Type B pancreatic cell (in vitro differentiated cells): Measurements from ENCODE around the gene SERP2. TPM values are rescaled to one million over a fixed set of nuclear protein-coding genes. Genes with fewer than 3 reads are reported as not detected.

Source experiments
- DNase-seq: peaks from one replicate; pipeline ENCODE4 v3.0.0; 2021; ENCODE audit warnings: mixed read lengths; ENCODE audit not compliant: unreplicated experiment; ENCODE audit errors: extremely low spot score
- H3K27ac Mint-ChIP-seq: 2 replicates; pipeline ENCODE4 v1.8.0; 2021; ENCODE audit warnings: mild to moderate bottlenecking, mixed read lengths
- H3K27me3 Mint-ChIP-seq: 2 replicates; pipeline ENCODE4 v1.8.0; 2021; ENCODE audit warnings: mixed read lengths
- H3K36me3 Mint-ChIP-seq: 2 replicates; pipeline ENCODE4 v1.8.0; 2021; ENCODE audit warnings: mixed read lengths
- H3K4me1 Mint-ChIP-seq: one replicate; pipeline ENCODE4 v1.8.0; 2021; ENCODE audit warnings: mixed read lengths; ENCODE audit not compliant: unreplicated experiment
- H3K4me3 Mint-ChIP-seq: 2 replicates; pipeline ENCODE4 v1.8.0; 2021; ENCODE audit warnings: mild to moderate bottlenecking, mixed read lengths
- H3K9me3 Mint-ChIP-seq: 2 replicates; pipeline ENCODE4 v1.8.0; 2021; ENCODE audit warnings: mixed read lengths
- total RNA-seq: library from RNA; stranded (reverse); gene quantifications from 2 replicates; pipeline ENCODE4 v1.2.1, GENCODE V29; 2021; ENCODE audit warnings: low replicate concordance
- TF ChIP-seq, protein P1 (sequence below): fragments of 200-600 bp; sonication (generic); conservative IDR thresholded peaks from 2 replicates; pipeline ENCODE4 v1.5.0; 2021; ENCODE audit warnings: antibody characterized with exemption, mild to moderate bottlenecking

Gene SERP2
- total RNA-seq, 1 donor from 2014 or later: 6.1 TPM

DNA sequence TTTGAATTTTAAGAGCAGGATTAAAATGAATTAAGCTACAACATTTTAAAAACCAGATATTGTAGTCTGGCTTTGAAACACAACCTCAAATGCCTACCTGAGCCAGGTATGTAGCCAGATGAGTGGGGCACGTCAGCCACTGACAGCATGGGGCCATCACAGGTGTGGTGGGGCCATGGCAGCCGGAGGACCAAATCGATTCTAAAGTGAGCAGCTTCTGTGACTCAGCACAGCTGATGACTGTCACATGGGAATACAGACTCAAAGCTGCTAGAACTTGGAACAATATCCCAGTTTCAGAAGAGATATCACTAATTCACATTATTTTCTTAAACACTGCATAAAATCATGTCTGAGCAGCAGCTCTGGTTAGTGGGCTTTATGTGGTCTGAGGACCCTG, 52.8 kb downstream of the SERP2 start:
- Mint-ChIP-seq H3K36me3 (no peaks in the 10 kb centered on the region), H3K4me3 (no peak overlapping the region)
- DNase-seq: no peak

DNA sequence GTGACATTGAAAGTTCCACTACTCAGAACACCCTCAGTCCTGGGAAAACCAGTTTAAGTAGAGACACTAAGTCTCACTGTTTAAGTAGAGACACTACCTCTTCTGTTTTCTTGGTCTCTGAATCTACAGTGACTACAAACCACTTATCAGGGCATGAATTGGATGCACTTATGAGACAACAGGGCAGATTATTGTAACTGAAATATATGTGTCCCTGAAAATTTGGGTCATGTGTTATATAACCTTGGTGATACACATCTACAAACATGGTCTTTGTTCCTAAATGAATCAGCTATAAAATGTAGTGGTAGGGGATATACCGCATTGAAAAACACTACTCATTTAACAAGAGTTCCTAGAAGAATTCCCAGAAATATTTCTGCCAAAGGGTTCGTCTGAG, 55.7 kb downstream of the SERP2 start:
- DNase-seq: no peak
- H3K9me3 Mint-ChIP-seq: no peaks in the 10 kb centered on the region
- H3K27ac Mint-ChIP-seq: no peak overlapping the region
- peaks cover 31% of the 10 kb centered on the region for H3K4me1 Mint-ChIP-seq
- H3K4me3 Mint-ChIP-seq: no peak overlapping the region
- H3K36me3 Mint-ChIP-seq: peaks cover 12% of the 10 kb centered on the region
- TF ChIP-seq, protein P1, sequence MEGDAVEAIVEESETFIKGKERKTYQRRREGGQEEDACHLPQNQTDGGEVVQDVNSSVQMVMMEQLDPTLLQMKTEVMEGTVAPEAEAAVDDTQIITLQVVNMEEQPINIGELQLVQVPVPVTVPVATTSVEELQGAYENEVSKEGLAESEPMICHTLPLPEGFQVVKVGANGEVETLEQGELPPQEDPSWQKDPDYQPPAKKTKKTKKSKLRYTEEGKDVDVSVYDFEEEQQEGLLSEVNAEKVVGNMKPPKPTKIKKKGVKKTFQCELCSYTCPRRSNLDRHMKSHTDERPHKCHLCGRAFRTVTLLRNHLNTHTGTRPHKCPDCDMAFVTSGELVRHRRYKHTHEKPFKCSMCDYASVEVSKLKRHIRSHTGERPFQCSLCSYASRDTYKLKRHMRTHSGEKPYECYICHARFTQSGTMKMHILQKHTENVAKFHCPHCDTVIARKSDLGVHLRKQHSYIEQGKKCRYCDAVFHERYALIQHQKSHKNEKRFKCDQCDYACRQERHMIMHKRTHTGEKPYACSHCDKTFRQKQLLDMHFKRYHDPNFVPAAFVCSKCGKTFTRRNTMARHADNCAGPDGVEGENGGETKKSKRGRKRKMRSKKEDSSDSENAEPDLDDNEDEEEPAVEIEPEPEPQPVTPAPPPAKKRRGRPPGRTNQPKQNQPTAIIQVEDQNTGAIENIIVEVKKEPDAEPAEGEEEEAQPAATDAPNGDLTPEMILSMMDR: no peak
- no peaks in the 10 kb centered on the region for H3K27me3 Mint-ChIP-seq

More for the DNA sequence above, 52.8 kb downstream of the SERP2 start:
- H3K4me1 Mint-ChIP-seq: peaks cover 21% of the 10 kb centered on the region
- peaks cover 2% of the 10 kb centered on the region for H3K27me3 Mint-ChIP-seq
- peak overlapping the region; percentile 22 for H3K27ac Mint-ChIP-seq
- TF ChIP-seq, protein P1: no peak
- no peaks in the 10 kb centered on the region for H3K9me3 Mint-ChIP-seq

DNA sequence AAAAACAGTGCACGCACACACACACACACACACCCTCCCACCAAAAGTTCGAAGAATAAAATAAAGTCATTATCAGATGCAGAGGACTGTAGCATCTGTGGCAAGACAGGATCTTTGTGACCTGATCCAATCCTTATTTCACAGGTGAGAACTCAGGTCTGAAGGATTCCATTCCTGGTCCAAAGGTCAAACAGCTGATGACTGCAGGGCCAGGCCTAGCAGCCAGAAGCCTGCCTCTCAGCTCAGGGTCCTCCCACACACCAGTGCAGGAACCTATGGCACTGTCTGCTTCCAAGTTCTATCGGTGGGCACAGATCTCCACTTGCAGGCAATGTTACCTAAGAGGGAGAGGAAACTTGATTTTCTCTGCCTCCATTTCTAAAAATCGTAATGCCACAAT, 57.5 kb downstream of the SERP2 start:
- H3K36me3 Mint-ChIP-seq: peaks cover 20% of the 10 kb centered on the region
- peaks cover 32% of the 10 kb centered on the region for H3K4me1 Mint-ChIP-seq
- DNase-seq: no peak
- H3K9me3 Mint-ChIP-seq: no peaks in the 10 kb centered on the region
- TF ChIP-seq, protein P1: no peak
- H3K27me3 Mint-ChIP-seq: no peaks in the 10 kb centered on the region
- H3K4me3 Mint-ChIP-seq: peak overlapping the region; percentile 7
- H3K27ac Mint-ChIP-seq: peak overlapping the region; percentile 56

DNA sequence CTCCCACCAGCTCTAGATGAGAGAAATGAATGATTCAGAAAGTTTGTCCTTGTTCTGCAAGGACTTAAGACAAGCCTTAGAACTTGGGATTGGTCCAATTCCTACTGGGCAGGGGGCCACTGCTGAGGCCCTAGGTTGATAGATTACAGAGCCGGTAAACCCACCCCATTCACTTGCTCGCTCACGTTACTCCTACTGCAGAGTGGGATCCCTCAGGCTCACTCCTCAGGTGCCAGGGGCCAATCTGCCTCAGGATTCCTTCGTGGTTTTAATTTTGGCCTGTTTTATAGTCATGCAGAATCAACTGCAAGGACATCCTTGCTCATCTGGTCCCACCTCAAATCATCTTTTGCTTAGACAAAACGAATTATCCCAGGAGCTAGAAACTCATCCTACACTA, 59.0 kb downstream of the SERP2 start:
- Mint-ChIP-seq H3K4me3 (peak overlapping the region; percentile 5), H3K36me3 (peaks cover 24% of the 10 kb centered on the region), H3K27me3 (no peaks in the 10 kb centered on the region), H3K9me3 (no peaks in the 10 kb centered on the region), H3K4me1 (peaks cover 36% of the 10 kb centered on the region), H3K27ac (no peak overlapping the region)
- TF ChIP-seq, protein P1: no peak
- no peak for DNase-seq

DNA sequence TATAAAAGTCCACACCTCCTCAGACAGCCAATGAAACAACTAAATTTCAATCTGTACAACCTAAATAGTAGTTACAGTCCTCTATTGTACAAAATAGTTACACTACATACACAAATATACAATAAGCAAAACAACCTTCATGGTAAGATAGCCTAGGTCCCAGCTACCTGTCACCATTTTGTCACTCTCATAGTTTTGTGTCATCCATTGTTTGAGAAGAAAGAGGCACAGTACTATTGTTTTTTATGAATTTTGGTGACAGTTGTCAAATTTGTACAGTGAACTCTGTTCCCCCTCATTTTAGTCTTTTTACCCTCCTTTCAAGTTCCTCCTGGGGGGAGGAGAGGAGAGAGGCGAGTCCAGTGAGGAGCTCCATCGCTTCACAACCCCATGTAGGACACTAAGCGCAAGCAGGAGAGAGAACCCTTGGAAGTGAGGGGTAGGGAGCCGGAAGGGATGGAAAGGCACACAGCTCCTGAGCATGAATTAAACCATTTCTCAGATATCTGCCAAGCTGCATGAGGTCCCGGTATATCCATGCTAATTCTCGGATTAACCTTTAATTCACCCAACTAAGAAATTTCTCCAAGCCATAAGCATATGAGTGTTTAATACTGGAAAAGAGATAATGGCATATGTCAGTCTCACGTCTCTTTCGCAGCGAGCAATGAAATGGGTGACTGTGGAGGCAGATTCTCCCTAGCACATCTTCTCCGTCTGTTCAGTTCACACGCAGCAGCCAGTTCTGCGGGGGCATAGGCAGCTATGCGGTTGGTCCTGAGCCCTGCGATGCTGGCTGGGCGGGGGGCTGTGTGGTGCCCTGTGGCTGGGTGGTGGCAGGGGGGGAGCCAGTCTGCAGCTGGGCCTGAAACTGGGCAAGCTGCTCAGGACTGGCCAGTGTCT, 60.5 kb downstream of the SERP2 start:
- DNase-seq: no peak
- Mint-ChIP-seq H3K4me1 (peaks cover 41% of the 10 kb centered on the region), H3K9me3 (no peaks in the 10 kb centered on the region), H3K4me3 (peak overlapping the region; percentile 96), H3K27me3 (no peaks in the 10 kb centered on the region), H3K27ac (peak overlapping the region; percentile 99), H3K36me3 (peaks cover 24% of the 10 kb centered on the region)
- TF ChIP-seq, protein P1: no peak
